Smooth muscle cell of the brain vasculature (primary cell): ENCODE data around the gene ERMARD.

ENCODE experiments used
- DNase-seq: peaks from one replicate; pipeline ENCODE4 v3.0.0-alpha.2; 2012; ENCODE audit warnings: low read depth, low spot score

The ERMARD gene

DNA sequence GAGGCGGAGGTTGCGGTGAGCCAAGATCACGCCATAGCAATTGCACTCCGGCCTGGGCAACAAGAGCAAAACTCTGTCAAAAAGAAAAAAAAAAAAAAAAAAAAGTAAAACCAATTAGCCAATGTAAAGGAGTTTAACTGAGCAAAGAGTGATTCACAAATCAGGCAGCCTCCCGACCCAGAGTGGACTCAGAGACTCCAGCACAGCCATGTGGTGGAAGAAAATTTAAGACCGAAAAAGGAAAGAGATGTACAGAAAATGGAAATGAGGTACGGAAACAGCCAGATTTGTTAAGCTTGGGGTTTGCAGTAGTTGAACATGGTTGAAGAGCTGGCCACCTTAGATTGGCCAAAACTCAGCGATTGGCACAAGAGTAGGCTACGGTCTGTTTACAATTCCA is 51.4 kb downstream of the ERMARD start:
- no peak for DNase-seq

DNA sequence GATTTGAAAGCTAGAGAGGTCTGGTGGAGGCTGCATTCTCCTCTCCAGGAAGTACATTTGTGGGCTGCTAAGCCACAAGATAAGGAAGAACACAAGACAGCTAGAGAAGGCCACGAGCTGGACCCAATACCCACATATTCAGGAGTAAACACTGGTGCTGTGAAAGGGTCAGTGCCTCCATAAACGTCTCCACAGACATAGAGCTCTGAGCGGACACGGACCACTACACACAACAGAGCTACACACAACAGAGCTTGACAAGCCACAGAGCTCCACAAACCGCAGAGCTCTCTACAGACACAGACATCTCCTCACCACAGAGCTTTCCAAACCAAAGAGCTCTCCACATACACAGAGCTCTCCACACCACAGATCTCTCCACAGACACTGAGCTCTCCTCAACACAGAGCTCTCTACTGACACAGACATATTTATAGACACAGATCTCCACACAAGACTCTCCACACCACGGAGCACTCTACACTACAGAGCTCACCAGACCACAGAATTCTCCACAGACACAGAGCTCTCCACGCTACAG is 51.9 kb downstream of the ERMARD start:
- DNase-seq: no peak

DNA sequence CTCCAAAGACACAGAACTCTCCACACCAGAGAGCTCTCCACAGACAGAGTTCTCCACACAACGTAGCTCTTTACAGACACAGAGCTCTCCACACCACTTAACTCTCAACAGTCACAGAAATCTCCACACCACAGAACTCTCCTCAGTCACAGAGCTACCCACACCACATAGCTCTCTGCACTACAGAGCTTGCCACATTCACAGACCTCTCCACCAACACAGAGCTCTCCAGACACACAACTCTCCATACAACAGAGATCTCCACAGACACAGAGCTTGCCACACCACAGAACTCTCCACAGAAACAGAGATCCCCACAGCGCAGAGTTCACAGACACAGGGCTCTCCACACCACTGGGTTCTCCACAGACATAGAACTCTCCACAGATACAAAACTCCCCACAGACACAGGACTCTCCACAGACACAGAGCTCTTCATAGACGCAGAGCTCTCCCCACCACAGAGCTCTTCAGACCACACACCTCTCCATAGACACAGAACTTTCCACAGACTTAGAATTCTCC is 52.5 kb downstream of the ERMARD start:
- DNase-seq: no peak

DNA sequence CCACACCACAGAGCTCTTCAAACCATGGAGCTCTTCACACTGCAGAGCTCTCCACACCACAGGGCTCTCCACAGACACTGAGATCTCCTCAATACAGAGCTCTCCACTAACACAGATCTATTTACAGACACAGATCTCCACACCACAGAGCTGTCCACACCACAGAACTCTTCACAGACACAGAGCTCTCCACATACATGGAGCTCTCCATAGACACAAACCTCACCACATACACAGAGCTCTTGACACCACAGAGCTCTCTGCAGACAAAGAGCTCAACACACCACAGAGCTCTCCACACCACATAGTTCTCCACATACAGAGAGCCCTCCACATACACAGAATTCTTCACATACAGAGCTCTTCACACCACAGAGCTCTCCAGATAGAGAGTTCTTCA is 53.0 kb downstream of the ERMARD start:
- no peak for DNase-seq

DNA sequence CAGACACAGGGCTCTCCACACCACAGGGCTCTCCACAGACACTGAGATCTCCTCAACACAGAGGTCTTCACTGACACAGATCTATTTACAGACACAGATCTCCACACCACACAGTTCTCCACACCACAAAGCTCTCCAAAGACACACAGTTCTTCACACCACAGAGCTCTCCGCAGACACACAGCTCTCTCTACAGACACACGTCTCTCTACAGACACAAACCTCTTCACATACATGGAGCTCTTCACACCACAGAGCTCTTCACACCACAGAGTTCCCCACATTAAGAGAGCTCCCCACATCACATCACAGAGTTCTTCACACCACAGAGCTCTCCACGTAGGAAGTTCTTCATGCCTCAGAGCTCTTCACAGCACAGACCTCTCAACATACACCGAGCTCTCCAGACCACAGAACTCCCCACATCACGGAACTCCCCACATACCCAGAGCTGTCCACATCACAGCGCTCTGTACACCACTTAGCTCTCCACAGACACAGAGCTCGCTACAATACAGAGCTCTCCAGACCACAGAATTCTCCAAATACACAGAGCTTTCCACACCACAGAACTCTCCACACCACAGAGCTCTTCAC is 53.9 kb downstream of the ERMARD start:
- DNase-seq: no peak

DNA sequence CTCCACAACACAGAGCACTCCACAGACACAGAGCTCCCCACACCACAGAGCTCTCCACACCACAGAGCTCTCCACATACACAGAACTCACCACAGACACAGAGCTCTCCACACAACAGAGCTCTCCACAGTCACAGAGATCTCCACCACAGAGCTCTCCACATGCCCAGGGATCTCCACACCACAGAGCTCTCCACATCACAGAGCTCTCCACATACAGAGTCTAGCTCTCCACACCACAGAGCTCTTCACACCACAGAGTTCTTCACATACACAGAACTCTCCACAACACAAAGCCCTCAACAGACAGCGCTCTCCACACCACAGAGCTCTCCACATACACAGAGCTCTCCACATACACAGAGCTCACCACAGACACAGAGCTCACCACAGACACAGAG is 55.3 kb downstream of the ERMARD start:
- no peak for DNase-seq

DNA sequence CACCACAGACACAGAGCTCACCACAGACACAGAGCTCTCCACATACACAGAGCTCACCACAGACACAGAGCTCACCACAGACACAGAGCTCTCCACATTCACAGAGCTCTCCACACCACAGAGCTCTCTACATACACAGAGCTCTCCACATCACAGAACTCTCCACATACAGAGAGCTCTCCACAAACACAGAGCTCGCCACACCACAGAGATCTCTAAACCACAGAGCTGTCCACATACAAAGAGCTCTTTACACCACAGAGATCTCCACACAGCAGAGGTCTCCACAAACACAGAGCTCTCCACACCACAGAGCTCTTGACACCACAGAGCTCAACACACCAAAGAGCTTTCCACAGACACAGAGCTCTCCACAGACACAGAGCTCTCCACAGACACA is 55.8 kb downstream of the ERMARD start:
- no peak for DNase-seq

DNA sequence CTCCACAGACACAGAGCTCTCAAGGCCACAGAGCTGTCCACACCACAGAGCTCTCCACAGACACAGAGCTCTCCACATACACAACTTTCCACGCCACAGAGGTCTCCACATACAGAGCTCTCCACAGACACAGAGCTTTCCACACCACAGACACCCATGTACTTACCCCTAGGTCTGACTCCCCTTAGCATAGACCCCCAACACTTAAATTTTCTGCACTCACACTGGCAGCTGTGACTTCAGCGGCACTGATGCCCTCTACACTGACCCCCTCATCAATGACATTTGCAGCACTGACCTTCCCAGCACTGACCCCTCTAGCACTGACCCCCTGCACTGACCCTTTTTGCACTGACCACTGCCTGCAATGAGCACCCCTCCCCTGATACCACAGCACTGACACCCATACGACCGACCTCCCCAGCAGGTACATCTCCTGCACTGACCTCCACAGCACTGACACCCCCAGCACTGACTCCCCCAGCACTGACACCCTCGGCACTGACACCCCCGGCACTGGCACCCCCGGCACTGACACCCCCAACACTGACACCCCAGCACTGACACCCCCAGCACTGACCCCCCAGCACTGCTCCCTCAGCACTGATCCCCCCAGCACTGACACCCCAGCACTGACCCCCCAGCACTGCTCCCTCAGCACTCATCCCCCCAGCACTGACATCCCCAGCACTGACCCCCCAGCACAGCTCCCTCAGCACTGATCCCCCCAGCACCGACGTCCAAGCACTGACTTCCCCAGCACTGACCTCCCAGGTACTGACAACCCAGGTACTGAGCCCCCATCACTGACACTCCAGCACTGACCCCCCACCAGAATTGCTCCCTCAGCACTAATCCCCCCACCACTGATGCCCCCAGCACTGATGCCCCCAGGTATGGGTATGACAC is 56.5 kb downstream of the ERMARD start:
- no peak for DNase-seq

DNA sequence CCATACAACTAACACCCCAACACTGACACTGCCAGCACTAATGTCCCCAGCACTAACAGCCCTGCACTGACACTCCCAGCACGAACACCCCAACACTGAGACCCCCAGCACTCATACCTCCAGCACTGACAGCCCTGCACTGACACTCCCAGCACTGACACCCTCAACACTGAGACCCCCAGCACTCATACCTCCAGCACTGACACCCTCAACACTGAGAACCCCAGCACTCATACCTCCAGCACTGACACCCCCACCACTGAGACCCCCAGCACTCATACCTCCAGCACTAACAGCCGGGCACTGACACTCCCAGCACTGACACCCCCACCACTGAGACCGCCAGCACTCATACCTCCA is 57.2 kb downstream of the ERMARD start:
- DNase-seq: no peak

DNA sequence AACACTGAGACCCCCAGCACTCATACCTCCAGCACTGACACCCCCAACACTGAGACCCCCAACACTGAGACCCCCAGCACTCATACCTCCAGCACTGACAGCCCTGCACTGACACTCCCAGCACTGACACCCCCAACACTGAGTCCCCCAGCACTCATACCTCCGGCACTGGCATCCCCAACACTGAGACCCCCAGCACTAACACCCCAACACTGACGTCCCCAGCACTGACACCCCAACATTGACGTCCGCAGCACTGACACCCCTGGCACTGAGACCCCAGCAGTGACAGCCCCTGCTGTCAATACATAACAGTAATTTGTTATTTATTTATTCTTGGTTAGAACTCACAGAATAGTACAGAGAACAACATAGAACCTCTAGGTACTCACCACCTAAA is 58.0 kb downstream of the ERMARD start:
- no peak for DNase-seq

DNA sequence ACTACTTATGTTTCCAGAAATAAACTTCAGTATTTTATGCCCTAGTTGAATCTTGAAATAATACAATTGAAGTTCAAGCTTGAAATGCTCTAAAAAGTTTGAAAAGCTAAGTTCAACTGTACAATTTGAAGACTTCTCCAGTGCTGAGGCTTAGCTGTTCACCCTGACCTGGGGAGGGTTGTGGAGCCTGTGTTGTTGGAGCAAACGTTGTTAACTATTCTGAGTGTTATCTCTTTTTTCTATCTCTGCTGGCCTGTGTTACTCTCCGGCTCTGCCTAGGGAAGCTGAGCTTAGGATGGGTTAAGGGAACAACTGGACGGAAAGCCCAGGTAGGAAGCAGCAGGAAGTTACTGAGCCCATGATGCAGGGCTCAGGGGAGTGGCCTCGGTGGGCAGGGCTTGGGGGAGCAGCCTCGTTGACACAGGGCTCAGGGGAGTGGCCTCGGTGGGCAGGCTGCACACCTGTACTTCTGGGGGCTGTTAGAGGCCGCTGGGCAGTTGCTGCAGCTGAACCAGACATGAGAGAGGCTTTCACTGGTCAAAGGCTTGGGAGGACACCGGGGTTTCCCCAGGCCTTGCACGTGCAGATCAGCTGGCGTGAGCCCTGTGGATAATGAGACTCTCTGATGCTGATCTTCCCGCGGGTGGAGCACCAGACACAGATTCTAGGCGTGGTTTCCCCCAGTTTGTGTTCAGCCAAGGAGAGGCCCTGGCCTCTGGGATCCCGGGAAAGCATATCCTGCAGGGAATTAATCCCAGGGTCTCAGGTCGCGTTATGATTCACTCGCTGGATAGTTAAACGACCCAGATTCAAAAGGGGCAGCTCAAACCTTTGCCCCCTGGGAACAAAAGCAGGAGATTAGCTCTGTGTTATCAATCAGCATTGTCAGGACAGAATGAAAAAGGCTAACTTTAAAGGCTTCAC is 58.9 kb downstream of the ERMARD start:
- no peak for DNase-seq

DNA sequence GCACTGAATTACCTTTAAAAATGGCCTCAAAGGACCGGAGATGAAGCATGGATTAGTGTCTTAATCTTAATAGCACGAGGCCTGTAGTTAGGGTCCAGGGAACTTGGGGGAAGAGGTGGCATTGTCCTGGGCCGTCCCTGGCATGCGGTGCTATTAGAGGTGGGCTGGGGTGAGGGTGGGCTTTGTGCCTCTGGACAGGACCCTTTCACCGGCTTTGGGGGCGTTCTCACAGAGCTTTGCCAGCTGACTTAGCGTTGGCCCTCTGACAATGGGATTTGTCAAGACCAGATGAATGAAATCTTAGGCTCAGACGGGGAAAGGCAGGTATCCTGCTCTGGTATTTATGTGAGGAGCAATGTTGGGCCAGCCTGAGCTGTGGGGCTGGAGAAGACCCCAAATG is 59.6 kb downstream of the ERMARD start:
- DNase-seq: no peak

DNA sequence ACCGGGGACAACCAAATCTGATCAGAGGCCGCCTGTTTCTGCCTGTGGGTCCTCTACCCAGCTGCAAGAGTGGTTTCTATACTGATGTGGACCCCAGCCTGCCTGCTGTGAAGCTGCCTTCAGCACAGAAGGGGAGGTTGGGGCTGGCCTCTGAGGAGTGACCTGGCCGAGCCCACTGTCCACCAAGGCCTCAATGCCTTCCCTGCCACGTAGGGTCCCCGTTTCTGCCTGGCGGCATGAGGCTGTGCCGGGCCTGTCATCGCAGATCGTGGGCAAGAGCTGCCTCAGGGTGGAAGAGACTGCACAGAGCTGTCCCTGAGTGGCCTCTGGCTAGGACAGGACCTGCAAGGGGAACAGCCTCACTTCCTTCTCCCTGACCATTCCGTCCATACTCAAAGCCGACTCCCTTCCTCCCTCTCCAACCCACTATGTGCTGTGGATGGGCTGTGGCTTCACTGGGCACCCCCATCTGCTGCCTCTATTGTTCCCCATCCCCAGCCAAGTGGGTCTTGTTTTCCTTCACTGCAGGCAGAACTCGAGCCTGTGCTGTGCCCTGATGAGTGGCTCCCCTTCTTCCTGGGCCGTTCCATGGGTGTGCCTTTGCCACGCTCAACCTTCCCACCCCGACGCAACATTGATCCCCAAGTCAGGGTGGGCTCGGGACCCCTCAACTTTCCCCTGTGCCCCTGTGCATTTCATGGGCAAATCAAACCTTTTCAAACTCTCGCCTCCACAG is 60.3 kb downstream of the ERMARD start:
- DNase-seq: no peak

DNA sequence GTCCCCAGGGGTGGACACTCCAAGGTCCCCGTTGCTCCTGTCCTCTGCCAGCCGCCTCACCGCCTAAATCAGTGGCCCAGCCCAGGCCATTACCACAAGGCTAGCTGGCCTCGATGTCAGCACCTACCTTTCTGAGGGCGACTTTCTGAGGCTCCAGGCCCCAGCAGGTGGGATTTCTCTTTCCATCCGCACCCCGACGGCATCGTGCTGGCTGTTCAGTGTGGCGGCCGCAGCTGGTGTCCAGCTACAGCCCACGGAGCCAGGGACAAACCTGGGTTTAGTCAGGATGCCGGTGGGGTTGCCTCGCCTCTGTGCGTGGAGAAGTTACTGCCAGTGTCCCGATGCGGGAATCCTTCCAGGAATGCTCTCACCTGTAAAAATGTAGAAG is 60.8 kb downstream of the ERMARD start:
- no peak for DNase-seq

DNA sequence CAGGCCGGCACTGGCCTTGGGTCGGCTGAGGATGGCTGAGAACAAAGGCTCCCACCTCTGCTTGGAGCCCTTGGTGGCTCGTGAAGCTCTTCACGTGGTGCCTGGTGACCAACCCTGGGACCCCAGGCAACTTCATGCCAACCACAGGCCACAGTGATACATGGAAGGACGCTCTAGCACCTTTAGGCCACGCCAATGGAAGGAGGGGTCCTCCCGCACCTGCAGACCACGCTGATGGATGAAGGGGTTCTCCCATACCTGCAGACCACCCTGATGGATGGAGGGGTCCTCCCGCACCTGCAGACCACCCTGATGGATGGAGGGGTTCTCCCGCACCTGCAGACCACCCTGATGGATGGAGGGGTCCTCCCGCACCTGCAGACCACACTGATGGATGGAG is 62.5 kb downstream of the ERMARD start:
- no peak for DNase-seq

DNA sequence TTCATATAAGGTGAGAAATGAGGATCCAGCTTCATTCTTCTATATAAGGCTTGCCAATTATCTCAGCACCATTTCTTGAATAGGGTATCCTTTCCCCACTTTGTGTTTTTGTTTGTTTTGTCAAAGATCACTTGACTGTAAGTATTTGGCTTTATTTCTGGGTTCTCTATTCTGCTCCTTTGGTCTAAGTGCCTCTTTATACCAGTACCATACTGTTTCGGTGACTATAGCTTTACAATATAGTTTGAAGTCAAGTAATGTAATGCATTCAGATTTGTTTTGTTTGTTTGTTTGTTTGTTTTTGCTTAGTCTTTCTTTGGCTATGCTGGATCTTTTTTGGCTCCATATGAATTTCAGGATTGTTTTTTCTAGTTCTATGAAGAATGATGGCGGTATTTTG is 64.6 kb downstream of the ERMARD start:
- DNase-seq: no peak

DNA sequence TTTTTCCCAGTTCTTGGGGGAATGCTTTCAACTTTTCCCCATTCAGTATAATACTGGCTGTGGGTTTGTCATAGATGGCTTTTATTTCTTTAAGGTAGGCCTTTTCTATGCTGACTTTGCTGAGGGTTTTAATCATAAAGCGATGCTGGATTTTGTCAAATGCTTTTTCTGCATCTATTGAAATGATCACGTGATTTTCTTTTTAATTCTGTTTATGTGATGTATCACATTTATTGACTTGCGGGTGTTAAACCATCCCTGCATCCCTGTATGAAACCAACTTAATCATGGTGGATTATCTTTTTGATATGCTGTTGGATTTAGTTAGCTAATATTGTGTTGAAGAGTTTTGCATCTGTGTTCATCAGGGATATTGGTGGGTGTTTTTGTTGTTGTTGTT is 65.6 kb downstream of the ERMARD start:
- no peak for DNase-seq

DNA sequence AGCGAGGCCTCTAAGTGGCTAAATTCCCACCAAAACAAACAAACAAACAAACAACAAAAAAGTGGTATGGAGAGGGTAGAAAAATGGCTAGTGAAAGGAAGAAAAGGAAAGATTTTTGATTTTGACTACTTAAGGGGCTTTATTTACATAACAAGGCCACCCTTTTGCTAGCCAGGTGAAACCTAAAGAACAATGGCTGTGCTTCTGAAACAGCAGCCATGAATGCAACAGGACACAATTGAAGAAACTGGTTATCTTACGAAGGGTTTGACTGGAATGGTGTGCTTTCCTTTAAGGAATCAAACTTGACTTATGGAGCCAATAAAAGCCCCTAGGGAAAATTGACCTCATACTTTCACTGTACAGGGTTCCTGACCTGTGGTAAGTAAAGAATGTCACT is 68.9 kb downstream of the ERMARD start:
- DNase-seq: no peak

DNA sequence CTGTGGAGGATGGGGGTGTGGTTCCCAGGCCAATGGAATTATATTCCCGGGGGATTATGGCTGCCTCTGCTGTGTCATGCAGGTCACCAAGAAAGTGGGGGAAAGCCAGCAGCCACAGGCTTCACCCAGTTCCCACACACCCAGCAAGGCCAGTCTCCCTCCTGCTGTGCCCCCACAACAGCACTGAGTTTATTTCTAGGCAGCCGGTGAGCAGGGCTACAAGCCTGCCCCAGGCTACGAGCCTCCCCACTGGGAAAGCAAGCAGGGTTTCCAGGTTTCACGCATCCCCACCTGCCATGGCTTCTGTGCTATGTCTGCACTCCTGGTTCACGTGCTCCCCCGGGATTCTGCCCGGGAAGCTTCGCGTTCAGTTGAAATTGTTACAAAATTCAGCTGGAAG is 72.6 kb downstream of the ERMARD start:
- DNase-seq: no peak

DNA sequence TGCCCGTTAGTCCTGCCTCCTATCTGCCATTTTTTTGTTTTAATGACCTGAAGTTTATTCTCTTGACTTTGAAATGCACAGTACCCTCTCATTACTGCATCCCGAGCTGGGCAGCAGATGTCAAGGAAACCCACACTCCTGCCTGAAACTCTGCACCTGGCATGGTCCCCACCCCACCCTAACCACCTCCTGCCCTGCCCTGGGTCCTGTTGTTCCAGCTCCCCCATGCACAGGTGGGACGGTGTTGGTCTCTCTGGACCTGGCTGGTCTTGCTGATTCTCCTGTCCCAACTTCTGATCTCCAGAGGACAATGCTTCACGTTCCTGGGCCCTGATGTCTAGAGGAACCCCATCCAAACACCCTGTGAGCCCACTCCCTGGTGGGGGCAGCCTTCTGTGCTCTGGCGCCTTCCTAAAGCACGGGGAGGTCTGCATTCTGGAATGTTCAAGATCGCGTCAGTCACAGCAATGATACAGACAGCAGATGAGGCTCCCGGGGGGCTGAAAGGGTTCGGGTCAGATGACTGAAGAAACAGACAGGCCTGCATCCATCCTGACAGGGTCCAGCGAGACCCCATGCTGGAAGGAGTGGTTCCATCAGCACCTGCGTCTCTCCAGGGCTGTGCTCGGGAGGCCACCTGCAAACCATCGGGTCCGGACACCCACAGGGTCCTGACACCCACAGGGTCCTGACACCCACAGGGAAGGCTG is 73.6 kb downstream of the ERMARD start:
- DNase-seq: no peak
